NCI-H2196 treated with DMSO at 0.1 percent for 48 hours (cell line): Measurements from ENCODE around the gene SLC28A1.
"Not testable (repeated sequence)": the region's sequence is repeated elsewhere in the genome, so short reads cannot be mapped to it uniquely, and the experiment has no call there.

Experiments
- DNase-seq: peaks from one replicate; lab custom pipeline; 2025; ENCODE audit not compliant: unreplicated experiment; lab: John Stamatoyannopoulos, UW

SLC28A1 gene

DNA sequence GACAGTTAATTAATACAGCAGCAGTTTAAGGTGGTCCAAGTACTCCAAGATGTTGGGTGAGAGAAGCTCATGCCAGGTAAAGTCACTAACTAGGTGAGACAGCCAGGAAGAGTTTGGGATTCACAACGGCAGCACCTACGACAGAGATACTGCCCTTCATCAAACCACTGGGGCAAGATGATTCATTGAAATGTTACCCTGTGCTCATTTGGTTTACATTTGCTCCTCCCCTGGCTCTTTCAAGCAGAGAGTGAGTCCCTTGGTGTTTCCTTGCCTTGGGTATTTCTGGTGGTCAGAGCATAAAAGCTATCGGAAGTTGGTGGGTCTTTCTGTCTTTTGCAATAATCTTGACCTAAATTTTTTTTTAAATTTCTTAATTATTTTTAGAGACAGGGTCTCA, 77.2 kb downstream of the SLC28A1 start:
- DNase-seq: no peak

DNA sequence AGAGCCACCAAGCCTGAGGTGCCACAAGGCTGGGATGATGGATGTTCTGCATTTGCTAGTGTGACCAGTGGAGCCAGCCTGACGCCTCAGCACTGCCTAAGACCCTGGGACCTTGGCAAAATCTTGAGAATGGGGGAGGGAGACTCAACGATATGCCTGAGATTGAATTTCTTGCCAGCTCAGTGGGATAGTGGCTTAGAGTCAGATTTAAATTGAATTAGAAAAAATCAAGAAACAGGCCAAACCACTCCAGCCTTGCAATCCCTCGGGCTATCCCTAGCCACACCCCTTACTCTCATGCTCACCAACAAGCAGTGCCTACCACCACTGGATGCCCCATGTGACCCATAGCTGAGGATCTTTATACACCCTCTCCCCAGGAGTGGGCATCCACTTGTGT, 78.5 kb downstream of the SLC28A1 start:
- no peak for DNase-seq

DNA sequence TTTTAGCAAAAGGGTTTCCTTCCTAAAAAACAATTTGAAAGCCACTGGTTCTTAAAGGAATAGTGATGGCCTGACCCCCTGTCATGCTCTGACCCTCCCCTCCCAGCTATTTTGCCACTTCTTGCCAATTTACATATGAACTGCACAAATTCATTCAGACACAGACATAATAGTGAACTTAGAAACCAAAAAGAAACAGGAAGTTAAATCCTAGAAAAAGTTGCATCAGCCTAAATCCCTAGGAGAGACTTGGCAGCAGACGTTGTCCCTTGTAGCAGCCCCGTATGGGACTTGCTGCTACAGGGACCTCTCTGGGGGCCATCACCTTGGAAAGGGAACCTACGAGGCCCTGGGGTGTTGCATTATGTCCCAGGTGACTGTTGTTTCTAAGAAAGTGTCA, 82.9 kb downstream of the SLC28A1 start:
- DNase-seq: no peak

DNA sequence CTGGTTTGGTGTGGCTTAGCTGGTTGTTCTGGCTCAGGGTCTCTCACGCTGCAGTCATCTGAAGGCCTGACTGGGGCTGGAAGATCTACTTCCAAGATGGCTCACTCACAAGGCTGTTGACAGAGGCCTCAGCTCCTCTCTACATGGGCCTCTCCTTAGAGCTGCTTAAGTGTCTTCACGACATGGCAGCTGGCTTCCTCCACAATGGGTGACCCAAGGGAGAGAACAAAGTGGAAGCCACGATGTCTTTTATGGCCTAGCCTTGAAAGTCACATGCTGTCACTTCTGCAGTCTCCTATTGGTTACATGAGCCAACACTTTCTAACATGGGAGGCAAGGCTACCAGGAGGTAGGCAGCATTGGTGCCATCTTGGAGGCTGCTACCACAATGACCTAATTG, 83.8 kb downstream of the SLC28A1 start:
- no peak for DNase-seq

DNA sequence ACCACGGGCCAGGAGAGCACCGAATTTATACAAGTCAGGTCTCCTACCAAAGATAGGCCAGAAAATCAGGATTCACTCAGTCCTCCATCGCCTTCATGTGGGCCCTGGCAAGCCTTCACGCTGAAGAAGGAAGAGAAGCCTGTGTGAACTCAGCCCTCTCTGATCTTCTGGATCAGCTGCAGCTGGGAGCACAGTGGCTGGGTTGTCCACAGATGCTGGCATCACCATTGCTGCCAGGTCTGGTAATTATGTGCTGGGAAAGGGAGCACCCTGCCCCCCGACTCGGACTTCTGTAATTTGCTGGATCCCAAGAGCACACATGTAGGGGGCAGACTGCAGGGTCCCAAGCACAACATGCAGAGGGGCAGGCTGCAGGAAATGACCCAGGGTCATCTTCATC, 84.8 kb downstream of the SLC28A1 start:
- no peak for DNase-seq

DNA sequence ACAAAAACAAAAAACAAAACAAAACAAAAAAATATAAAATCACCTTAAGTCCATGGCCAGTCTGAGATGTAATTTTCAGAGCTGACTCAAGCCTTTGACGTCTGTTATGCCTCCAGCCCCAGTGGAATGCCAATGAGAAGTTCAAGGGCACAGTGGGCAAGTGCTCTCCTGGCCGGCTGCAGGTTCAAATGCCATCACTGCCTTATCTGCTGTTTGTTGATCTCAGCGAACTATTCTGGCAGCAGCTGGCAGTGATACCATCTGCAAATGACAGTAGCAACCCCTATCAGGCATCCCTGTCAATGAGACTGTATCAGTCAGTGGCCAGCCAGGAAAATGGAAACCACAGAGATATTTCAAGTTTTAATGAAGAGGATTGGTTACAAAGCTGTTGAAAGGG, 86.4 kb downstream of the SLC28A1 start:
- DNase-seq: no peak

DNA sequence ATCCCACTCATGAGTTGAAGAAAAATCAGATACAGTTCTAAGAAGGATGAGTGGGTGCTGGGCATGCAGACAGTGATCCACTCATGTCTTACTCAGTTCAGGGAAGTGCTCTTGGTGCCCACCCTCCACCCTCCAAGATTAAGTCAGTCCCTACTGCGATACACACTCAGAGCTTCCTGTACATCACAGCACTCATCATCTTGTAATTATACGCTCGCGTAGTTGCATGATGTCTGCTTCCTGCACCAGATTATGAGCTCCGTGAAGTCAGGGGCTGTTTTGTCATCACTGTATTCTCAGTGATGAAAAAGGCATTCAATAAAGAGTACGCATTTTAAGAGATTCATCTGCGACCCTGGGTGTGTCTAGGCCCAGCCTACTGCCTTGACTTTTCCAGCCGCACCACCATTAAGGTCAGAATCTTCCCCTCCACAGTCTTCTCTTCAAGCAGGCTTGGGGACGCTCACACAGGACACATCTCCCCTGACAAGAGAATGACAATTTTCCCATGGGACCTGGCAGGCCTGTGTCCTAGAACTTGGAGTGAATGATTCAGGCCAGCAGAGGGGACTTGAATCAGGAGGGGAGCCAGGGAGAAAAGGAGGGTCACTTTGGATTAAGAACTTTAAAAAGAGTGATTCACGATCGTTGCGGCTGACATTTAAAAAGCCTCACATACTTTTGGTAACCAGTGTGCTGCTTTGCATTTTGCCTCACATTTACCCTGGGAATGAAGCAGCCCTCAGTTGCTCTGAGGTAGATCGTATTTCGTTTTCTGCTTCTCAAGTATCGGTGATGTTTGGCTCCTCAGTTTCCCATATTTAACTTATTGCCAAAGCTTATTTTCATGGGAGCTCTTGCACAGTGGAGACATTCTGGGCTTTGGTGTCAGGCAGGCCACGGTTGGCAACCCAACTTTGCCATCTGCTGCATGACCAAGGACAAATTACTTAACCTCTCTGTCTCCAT, 89.3 kb downstream of the SLC28A1 start:
- no peak for DNase-seq

DNA sequence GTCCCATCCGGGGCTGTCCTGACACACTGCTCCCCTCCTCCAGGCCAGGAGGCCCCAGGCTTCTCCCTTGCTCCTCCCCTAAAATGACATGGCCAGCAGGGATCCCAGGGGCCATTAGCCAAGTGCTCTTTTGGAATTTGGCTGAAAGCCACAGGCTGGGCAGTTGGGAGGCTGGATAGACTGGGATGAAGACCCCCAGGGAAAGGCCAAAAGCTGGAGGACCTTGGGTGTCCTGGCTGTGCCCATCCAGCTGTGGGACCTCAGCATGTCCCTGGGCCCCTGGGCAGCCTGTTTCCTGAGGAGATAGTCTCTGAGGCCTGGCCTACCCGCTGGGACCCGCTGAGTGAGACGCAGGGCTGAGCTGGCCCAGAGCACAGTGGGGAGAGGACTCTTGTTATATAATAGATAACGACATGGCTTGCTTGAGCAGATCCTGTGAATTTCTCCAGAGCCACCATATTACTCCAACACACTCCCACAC, 91.4 kb downstream of the SLC28A1 start:
- no peak for DNase-seq

DNA sequence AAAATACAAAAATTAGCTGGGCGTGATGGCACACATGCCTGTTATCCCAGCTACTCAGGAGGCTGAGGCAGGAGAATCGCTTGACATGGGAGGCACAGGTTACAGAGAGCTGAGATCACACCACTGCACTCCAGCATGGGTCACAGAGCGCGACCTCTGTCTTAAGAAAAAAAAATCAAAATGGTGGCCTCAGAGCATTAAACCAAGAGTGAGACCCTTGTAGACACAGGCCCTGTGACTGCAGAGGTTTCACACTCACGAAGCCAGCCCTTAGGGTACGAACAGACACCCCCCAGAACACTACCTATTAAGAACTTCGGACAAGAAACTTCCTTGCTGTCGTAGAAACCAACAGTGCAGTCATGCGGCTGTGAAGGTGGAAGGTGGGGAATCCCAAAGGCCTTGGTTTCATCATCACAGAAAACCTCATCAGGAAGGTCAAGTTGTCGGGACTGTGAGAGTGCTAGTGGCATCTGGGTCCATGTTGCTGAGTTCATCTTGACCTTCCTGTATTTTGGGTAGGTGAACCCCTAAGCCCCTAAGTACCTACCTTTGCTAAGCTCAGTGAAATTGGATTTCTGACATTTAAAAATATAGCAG, 92.4 kb downstream of the SLC28A1 start:
- DNase-seq: no peak

DNA sequence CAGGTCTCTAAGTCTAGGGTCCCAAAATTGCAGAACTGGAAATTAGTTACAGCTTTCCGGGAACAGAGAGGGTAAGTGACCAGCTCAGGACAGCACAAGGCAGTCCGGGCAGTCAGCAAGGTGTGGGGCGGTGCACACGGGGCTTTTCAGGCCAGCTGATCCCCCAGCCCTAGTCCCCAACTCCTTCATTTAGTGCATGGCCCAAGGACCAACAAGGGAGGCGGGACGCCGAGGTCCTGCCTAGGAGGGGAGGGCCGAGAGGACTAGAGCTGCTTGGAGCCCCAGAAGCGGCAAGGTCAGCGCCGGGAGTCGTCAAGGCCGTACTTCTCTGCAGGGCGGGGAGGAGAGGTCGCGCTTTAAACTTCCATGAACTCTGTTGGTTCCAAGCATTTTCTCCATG, 95.2 kb downstream of the SLC28A1 start:
- no peak for DNase-seq

DNA sequence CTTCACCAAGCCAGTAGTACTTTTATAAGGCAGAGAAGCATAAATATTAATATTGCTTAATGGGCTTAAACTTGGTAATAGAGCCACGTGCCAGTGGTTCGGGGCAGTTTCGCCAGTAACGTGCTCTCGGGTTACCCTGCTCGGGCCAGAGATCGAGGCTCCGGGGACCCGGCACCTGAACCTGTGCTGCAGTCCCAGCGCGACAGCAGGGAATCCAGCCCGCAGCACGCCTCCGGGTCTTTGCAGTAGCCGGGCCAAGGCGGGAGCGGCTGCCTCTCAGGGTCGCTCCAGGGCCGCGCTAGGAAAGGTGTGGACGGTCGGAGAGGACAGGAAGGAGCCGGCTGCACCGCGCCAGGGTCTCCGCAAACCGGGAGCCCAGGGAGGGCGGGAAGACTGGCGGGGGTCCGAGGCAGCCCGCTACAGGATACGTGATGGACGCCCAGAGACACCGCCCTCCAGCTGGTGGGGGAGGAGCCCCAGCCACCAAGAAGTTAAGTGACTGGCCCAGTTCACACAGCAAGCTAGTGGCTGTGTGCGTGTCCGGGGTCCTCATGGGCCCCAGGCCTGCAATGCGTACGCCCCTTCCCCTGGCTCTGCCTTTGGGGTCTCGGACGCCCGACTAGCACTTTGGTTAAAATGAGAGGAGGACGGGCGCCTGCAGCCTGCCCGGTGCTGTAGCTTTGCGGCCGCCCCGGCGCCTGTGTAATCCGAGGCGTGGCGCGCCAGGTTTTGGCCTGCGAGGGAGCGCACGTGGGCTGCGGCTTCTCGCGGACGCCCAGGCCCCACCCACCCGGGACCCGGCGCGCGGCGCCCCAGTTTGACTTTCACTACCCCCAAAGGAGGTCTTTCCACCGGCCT, 96.0 kb downstream of the SLC28A1 start:
- peak; percentile 42 for DNase-seq

DNA sequence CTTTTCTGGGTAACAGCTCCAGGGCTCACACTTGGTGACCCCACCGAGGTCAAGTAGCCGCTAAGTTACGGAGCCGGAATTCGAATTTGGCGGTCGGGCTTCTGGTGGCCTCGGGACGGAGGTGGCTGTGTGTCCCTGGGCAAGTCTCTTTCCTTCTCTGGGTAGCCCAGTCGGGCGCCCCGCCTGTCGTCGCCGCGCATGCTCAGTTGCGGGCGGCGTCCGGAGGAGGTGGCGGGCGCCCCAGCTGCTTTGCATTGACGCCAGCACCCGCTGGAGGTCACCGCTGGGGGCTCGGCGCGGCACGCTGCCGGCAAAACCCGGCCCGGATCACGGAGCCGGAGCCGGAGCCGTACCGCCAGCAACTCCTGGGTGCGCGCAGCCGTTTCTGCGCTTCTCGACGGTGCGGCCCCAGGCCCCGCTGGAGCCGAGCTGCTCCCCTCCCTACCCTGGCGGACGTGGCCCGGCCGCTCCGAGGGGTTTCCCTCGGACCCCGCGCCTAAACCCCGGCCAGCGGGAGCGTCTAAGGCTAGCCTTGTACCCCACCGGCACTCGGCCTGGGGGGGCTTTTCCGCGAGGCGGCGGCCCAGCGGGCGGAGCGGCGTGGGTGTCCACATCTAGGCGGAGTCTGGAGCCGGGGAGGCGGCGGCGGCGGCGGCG, 96.7 kb downstream of the SLC28A1 start:
- peak; percentile 62 for DNase-seq

DNA sequence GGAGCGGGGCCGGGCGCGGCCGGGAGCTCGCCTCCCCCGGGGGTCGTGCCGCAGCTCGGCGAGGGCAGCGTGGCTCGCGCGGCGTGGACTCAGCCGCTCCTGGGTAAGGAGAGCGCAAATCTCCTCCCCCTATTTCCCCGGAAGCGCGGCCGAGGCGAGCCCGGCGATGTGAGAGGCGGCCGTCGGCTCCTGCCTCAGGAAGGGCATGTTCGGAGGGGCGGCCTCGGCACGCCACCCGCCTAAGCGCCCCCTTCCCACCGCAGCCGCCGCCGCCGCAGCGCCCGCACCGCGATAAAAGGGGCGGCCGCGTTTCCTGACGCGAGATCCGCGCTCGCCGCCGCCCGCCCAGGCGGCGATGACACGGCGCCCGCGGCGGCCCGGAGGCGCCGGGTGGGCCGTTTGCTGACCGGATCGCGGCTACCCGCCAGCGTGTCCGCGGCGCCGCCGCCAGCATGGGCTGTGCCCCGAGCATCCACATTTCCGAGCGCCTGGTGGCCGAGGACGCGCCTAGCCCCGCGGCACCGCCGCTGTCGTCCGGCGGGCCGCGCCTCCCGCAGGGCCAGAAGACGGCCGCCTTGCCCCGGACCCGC, 97.3 kb downstream of the SLC28A1 start, which contains the start of gene PDE8A:
PDE8A (plus strand) TSS at position 146 of the 590 bp plus-strand sequence; CDS start at position 453, 307 bp downstream.
- DNase-seq: no peak

DNA sequence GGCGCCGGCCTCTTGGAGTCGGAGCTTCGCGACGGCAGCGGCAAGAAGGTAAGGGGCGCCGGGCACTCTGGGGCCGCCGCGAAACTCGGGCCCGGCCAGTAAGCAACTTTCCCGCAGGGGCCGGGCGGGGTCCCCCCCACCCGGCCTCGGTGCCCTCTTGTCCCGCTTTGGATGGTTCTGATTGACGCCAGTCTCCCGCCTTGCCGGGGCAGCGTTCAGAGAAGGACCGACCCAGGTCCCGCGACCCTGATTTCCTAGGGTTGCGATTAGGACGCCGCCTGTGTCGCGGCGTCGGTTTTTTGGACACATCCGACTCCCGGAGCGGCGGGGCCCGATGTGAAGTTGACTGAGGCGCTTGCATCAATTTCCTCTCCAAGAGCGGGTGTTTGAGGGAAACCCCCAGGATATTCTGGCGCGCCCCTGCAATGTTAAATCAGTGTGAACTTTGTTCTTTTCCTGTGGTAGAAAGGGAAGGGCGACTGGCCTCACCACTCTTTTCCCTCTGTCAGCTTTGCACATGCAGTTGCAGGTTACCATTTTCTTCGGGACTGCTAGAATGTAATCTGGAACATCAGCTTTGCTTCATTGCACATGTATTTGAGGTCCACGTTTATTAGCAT, 97.9 kb downstream of the SLC28A1 start:
- no peak for DNase-seq

DNA sequence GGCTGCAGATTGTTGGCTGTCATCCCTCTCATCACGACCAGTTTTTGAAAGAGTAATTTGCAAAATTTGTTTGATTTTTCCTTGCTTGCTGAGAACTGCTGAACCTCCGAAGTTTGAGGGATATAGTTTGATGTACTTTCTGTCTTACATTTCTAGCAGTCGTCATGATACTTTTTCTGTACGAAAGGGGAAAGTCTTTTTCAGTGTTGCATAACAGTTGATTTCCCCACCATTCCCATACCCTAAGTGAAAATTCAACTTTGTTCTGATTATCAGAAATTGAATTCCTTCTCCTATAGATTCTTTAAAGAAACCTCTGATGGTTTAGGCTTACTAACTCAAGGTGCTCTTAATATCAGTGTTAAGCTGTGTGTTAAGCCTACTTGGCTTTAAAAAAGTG, 98.8 kb downstream of the SLC28A1 start:
- DNase-seq: no peak

DNA sequence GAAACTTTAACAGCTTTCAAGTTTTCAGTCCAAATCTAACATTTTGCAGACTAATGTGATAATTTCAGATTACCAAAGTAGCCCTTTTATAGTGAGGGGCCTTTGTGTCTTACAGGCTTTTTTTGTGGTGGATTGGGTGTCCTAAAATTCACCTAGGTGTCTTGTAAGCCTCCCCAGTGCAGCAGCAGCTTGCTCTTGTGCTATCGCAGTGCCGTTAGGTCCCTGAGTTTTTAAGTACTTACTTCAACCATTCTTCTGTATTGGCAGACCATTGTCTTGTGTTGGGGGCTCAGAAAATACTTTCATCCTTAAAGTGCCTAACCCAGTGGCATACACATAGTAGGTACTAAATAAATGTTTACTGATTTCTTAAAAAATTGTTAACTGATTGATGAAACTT, 99.2 kb downstream of the SLC28A1 start:
- no peak for DNase-seq

DNA sequence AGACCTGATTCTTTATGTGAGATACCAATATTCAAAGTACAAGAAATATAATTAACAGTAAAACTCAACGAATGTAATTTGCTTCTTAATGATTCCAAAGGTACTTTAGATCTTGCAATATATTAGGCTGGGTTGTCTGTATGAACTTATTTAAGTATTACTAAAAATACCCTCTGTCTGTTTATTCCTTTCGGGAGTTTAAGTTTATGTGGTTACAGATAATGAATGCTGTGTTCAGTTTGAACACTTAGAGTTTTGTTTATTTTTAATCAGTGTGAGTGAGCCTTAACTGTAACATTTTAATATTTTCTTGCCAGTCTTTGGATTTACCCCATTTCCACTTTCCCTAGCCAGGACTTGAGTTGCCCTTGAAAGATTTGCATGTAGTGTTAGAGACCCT, 100.7 kb downstream of the SLC28A1 start:
- DNase-seq: no peak

DNA sequence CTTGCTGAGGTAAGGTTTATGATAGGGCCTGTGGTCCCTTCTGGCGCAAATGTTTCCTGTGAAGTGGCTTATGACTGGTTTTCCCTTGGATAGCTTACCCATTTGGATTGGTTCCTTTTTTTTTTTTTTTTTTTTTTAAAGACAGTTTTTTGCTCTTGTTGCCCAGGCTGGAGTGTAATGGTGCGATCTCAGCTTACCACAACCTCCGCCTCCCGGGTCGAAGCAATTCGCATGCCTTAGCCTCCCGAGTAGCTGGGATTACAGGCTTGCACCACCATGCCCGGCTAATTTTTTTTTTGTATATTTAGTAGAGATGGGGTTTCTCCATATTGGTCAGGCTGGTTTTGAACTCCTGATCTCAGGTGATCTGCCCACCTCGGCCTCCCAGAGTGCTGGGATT, 102.9 kb downstream of the SLC28A1 start:
- not testable (repeated sequence) for DNase-seq

DNA sequence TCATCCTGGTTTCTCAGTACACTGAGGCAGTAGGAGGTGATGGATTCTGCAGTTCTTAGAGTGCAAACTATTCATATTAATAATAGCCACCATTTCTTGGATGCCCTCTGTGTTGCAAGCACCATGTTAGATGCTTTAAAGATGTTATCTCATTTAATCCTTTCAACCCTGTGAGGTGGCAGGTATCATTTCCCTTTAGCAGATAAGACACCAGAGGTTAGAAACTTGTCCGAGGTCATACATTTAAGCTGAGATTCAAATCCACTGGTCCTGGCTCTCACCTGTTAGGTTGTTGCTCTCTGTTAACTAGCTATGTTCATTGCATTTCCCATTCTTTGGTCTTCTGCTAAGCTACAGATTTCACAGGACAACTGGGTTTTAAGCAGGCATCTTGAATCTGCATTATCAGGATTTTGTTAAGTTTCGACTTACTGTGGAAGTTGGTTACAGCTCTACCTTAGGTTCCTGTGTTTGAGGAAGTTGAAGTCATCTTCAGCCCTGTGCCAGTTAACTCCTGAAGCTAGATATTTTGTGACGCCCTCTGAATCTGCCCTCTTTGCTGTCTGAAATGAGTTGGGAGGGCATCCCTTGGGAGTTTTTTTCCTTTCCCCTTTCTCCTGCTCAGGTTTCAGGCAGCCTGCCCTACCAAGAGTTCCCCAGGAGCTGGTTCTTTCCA, 103.6 kb downstream of the SLC28A1 start:
- DNase-seq: no peak
